ENCODE data around the gene WDR11. TPM values are rescaled to one million over a fixed set of nuclear protein-coding genes. Genes with fewer than 3 reads are reported as not detected.

WDR11 gene
- 30.6 TPM for polyA plus RNA-seq (2012; ENCODE audit: low read depth, missing spikeins)

- peak; percentile 89 for FAIRE-seq
- TF ChIP-seq POLR2A (IDR thresholded peaks at IDR 0.05; ENCODE audit: low read depth, low read length) (peak; percentile 93), POLR2AphosphoS5 (IDR thresholded peaks at IDR 0.05; ENCODE audit: low read depth, low read length) (peak; percentile 93), SPI1 (IDR thresholded peaks at IDR 0.05; ENCODE audit: low read depth, low read length) (no peak), TAF1 (IDR thresholded peaks at IDR 0.05; ENCODE audit: low read depth, low read length) (peak; percentile 93; the same call in 1 of the 2 replicates), PAX5 (IDR thresholded peaks at IDR 0.05; ENCODE audit: insufficient read depth, low read length, severe bottlenecking) (peak; percentile 89), POU2F2 (IDR thresholded peaks at IDR 0.05; ENCODE audit: low read depth, low read length) (peak; percentile 90)
- DNase-seq (ENCODE audit: insufficient read length, low spot score), result peak; percentile 49
Measured at GRCh38 chr10:120850911-120851865, at the start of gene WDR11. Gene WDR11 (plus strand): TSS chr10:120851362. CDS start chr10:120851421, 59 bp downstream.

- no peak for FAIRE-seq
- TF ChIP-seq POLR2A (IDR thresholded peaks at IDR 0.05; ENCODE audit: low read depth, low read length) (no peak), TAF1 (IDR thresholded peaks at IDR 0.05; ENCODE audit: low read depth, low read length) (no peak), SPI1 (IDR thresholded peaks at IDR 0.05; ENCODE audit: low read depth, low read length) (no peak), POU2F2 (IDR thresholded peaks at IDR 0.05; ENCODE audit: low read depth, low read length) (no peak), PAX5 (IDR thresholded peaks at IDR 0.05; ENCODE audit: insufficient read depth, low read length, severe bottlenecking) (no peak), POLR2AphosphoS5 (IDR thresholded peaks at IDR 0.05; ENCODE audit: low read depth, low read length) (no peak)
- no peak for DNase-seq (ENCODE audit: insufficient read length, low spot score)
Measured at GRCh38 chr10:120802935-120803334, 48.2 kb upstream of the WDR11 start.

- DNase-seq (ENCODE audit: insufficient read length, low spot score) (no peak), FAIRE-seq (no peak)
- TF ChIP-seq SPI1 (IDR thresholded peaks at IDR 0.05; ENCODE audit: low read depth, low read length) (no peak), POU2F2 (IDR thresholded peaks at IDR 0.05; ENCODE audit: low read depth, low read length) (no peak), TAF1 (IDR thresholded peaks at IDR 0.05; ENCODE audit: low read depth, low read length) (no peak), POLR2A (IDR thresholded peaks at IDR 0.05; ENCODE audit: low read depth, low read length) (no peak), POLR2AphosphoS5 (IDR thresholded peaks at IDR 0.05; ENCODE audit: low read depth, low read length) (no peak), PAX5 (IDR thresholded peaks at IDR 0.05; ENCODE audit: insufficient read depth, low read length, severe bottlenecking) (no peak)
Measured at GRCh38 chr10:120803972-120804371, 47.2 kb upstream of the WDR11 start.

GRCh38 chr10:120805014-120805812 lies 45.9 kb upstream of the WDR11 start:
- no peak for DNase-seq (ENCODE audit: insufficient read length, low spot score)
- TF ChIP-seq SPI1 (IDR thresholded peaks at IDR 0.05; ENCODE audit: low read depth, low read length), result no peak
- no peak for TF ChIP-seq POLR2A (IDR thresholded peaks at IDR 0.05; ENCODE audit: low read depth, low read length)
- TF ChIP-seq POU2F2 (IDR thresholded peaks at IDR 0.05; ENCODE audit: low read depth, low read length), result no peak
- no peak for TF ChIP-seq PAX5 (IDR thresholded peaks at IDR 0.05; ENCODE audit: insufficient read depth, low read length, severe bottlenecking)
- no peak for TF ChIP-seq TAF1 (IDR thresholded peaks at IDR 0.05; ENCODE audit: low read depth, low read length)
- TF ChIP-seq POLR2AphosphoS5 (IDR thresholded peaks at IDR 0.05; ENCODE audit: low read depth, low read length), result no peak
- no peak for FAIRE-seq

GRCh38 chr10:120806081-120806480 lies 45.1 kb upstream of the WDR11 start:
- FAIRE-seq, result no peak
- no peak for DNase-seq (ENCODE audit: insufficient read length, low spot score)
- no peak for TF ChIP-seq PAX5 (IDR thresholded peaks at IDR 0.05; ENCODE audit: insufficient read depth, low read length, severe bottlenecking)
- no peak for TF ChIP-seq POU2F2 (IDR thresholded peaks at IDR 0.05; ENCODE audit: low read depth, low read length)
- no peak for TF ChIP-seq TAF1 (IDR thresholded peaks at IDR 0.05; ENCODE audit: low read depth, low read length)
- TF ChIP-seq POLR2A (IDR thresholded peaks at IDR 0.05; ENCODE audit: low read depth, low read length), result no peak
- no peak for TF ChIP-seq POLR2AphosphoS5 (IDR thresholded peaks at IDR 0.05; ENCODE audit: low read depth, low read length)
- TF ChIP-seq SPI1 (IDR thresholded peaks at IDR 0.05; ENCODE audit: low read depth, low read length), result no peak

GRCh38 chr10:120810298-120810697 lies 40.9 kb upstream of the WDR11 start:
- no peak for TF ChIP-seq TAF1 (IDR thresholded peaks at IDR 0.05; ENCODE audit: low read depth, low read length)
- TF ChIP-seq POLR2AphosphoS5 (IDR thresholded peaks at IDR 0.05; ENCODE audit: low read depth, low read length), result no peak
- TF ChIP-seq PAX5 (IDR thresholded peaks at IDR 0.05; ENCODE audit: insufficient read depth, low read length, severe bottlenecking), result no peak
- TF ChIP-seq POU2F2 (IDR thresholded peaks at IDR 0.05; ENCODE audit: low read depth, low read length), result no peak
- TF ChIP-seq POLR2A (IDR thresholded peaks at IDR 0.05; ENCODE audit: low read depth, low read length), result no peak
- TF ChIP-seq SPI1 (IDR thresholded peaks at IDR 0.05; ENCODE audit: low read depth, low read length), result no peak
- DNase-seq (ENCODE audit: insufficient read length, low spot score), result no peak
- FAIRE-seq, result no peak

- TF ChIP-seq SPI1 (IDR thresholded peaks at IDR 0.05; ENCODE audit: low read depth, low read length) (no peak), POLR2A (IDR thresholded peaks at IDR 0.05; ENCODE audit: low read depth, low read length) (no peak), TAF1 (IDR thresholded peaks at IDR 0.05; ENCODE audit: low read depth, low read length) (no peak), POU2F2 (IDR thresholded peaks at IDR 0.05; ENCODE audit: low read depth, low read length) (no peak), POLR2AphosphoS5 (IDR thresholded peaks at IDR 0.05; ENCODE audit: low read depth, low read length) (no peak), PAX5 (IDR thresholded peaks at IDR 0.05; ENCODE audit: insufficient read depth, low read length, severe bottlenecking) (no peak)
Measured at GRCh38 chr10:120813085-120813484, 38.1 kb upstream of the WDR11 start.

GRCh38 chr10:120818301-120818700 lies 32.9 kb upstream of the WDR11 start:
- TF ChIP-seq POLR2A (IDR thresholded peaks at IDR 0.05; ENCODE audit: low read depth, low read length) (no peak), SPI1 (IDR thresholded peaks at IDR 0.05; ENCODE audit: low read depth, low read length) (no peak), POU2F2 (IDR thresholded peaks at IDR 0.05; ENCODE audit: low read depth, low read length) (no peak), PAX5 (IDR thresholded peaks at IDR 0.05; ENCODE audit: insufficient read depth, low read length, severe bottlenecking) (no peak), TAF1 (IDR thresholded peaks at IDR 0.05; ENCODE audit: low read depth, low read length) (no peak), POLR2AphosphoS5 (IDR thresholded peaks at IDR 0.05; ENCODE audit: low read depth, low read length) (no peak)
- FAIRE-seq (no peak), DNase-seq (ENCODE audit: insufficient read length, low spot score) (no peak)

More at GRCh38 chr10:120813085-120813484, 38.1 kb upstream of the WDR11 start:
- DNase-seq (ENCODE audit: insufficient read length, low spot score) (no peak), FAIRE-seq (no peak)
